Left lung (tissue), 10 donors: ENCODE measurements around the gene TPBG. TPM values are rescaled to one million over a fixed set of nuclear protein-coding genes. Genes with fewer than 3 reads are reported as not detected.

Experiments
- ATAC-seq: fragments of 200-7000 bp; cut with Tn5 transposase; one replicate; pipeline ENCODE4 v1.9.1; 2020; ENCODE audit warnings: moderate library complexity
- DNase-seq, 4 donors: peaks; one replicate each; pipeline ENCODE4 v3.0.0-alpha.2; 2013 to 2020
- H3K27ac ChIP-seq, 2 donors: fragments of 200-600 bp; sonication (generic) in 1 of 2; one replicate each; pipeline versions ENCODE4 v1.5.0 to v1.8.0; 2020 to 2021
- H3K27me3 ChIP-seq, 2 donors: fragments of 200-600 bp; sonication (generic) in 1 of 2; one replicate each; pipeline versions ENCODE4 v1.5.0 to v1.8.0; 2020 to 2021
- H3K36me3 ChIP-seq, 2 donors: fragments of 200-600 bp; sonication (generic) in 1 of 2; one replicate each; pipeline versions ENCODE4 v1.5.0 to v1.8.0; 2020 to 2021
- H3K4me1 ChIP-seq, 2 donors: fragments of 200-600 bp; one replicate each; pipeline ENCODE4 v1.8.0; 2021
- H3K4me3 ChIP-seq, 2 donors: fragments of 200-600 bp; sonication (generic) in 1 of 2; one replicate each; pipeline versions ENCODE4 v1.5.0 to v1.8.0; 2020 to 2021; ENCODE audit warnings: mild to moderate bottlenecking in 1 of 2
- H3K9me3 ChIP-seq, 2 donors: fragments of 200-600 bp; sonication (generic) in 1 of 2; one replicate each; pipeline versions ENCODE4 v1.5.0 to v1.8.0; 2020 to 2021
- CTCF ChIP-seq, 2 donors: fragments of 200-600 bp; sonication (generic) in 1 of 2; IDR thresholded peaks; one replicate each; pipeline versions ENCODE4 v1.5.0 to v1.8.0; 2021; ENCODE audit warnings: antibody characterized with exemption in 2 of 2
- intact Hi-C, 2 donors: fragments of 100-400 bp; cut with DNase I; formaldehyde crosslinking; loops; one replicate each; pipeline versions ENCODE4 v1.11.2 to v1.14.2; 2022
- polyA plus RNA-seq, 6 donors: library from polyadenylated mRNA; unstranded; fragments of 120-200 nt; gene quantifications; one replicate each; pipeline ENCODE4 v1.2.1, GENCODE V29; 2013; ENCODE audit not compliant: insufficient read length in 6 of 6
- total RNA-seq, 2 donors: library from RNA; stranded (reverse); fragmentation: NEBNext Ultra II Directional; extraction: Animal tissue kit (Norgen Biotek cat#: 25700); gene quantifications; one replicate each; pipeline ENCODE4 v1.2.1, GENCODE V29; 2021
- donor health status: DM: no; HTN: yes; CAD: no.
- donor health status: DM: no; HTN: no; CAD: no.

TPBG gene
- total and polyA plus RNA-seq, 8 donors = 5.1 to 19.3 (median 6.9) TPM

DNA sequence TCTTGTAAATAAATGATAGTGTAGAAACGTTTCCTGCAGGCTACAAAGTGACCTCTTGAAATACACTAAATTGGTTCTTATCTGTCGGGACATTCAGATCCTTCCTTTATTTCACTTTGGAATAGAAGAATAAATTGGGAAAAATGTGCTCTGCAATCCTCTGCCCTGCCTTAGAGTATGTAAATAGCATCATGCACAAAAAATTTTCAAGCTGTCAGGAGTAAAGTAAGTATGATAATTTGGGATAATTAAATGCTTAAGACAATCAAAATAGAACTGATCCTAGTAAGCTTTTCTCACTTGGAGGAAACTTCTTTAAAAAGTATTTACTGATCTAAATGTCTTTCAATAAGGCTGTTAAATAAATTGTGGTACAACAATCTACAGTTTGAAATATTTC lies 3.1 kb upstream of the TPBG start:
- H3K9me3 ChIP-seq = no peaks in the 10 kb centered on the region
- H3K27ac ChIP-seq = no peak overlapping the region
- DNase-seq = no peak
- ATAC-seq = no peak
- intact Hi-C loops = no loop called here
- peaks cover 0 to 20% of the 10 kb centered on the region in 2 donors for H3K4me1 ChIP-seq
- no peaks in the 10 kb centered on the region for H3K36me3 ChIP-seq
- H3K4me3 ChIP-seq = no peak overlapping the region
- TF ChIP-seq CTCF (IDR thresholded peaks at IDR 0.05) = no peak
- peaks cover 7 to 63% of the 10 kb centered on the region in 2 donors for H3K27me3 ChIP-seq

- intact Hi-C loops = no loop called here
- Histone ChIP-seq H3K27me3 (peaks cover 7 to 74% of the 10 kb centered on the region in 2 donors), H3K9me3 (no peaks in the 10 kb centered on the region), H3K27ac (no peak overlapping the region), H3K4me1 (peaks cover 0 to 20% of the 10 kb centered on the region in 2 donors), H3K36me3 (no peaks in the 10 kb centered on the region), H3K4me3 (no peak overlapping the region)
- no peak for ATAC-seq
- no peak for DNase-seq
- TF ChIP-seq CTCF (IDR thresholded peaks at IDR 0.05) = no peak
These were observed 2.0 kb upstream of the TPBG start for GRCh38 chr6:82361631-82362030.

DNA sequence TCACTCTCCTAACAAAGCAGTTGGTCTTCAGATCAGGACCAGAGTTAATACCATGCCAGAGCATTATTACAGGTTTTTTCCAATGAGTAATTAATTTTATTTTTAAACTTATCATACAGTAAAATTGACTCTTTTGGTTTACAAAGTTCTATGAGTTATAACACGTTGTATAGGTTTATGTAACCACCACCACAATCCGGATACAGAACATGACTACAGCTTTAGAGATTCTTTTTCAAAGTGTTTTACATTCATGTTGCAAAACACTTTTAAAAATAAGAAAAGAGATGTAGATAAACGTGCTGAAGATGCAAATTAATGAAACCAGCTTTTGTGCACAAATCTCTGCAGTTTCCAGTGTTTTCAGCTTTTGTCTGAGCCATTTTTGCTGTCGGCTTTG lies 1.5 kb upstream of the TPBG start:
- H3K27ac ChIP-seq = no peak overlapping the region
- H3K4me1 ChIP-seq = peaks cover 0 to 20% of the 10 kb centered on the region in 2 donors
- no peaks in the 10 kb centered on the region for H3K9me3 ChIP-seq
- H3K27me3 ChIP-seq = peaks cover 7 to 76% of the 10 kb centered on the region in 2 donors
- no peak for DNase-seq
- no peak for ATAC-seq
- intact Hi-C loops = no loop called here
- H3K4me3 ChIP-seq = no peak overlapping the region
- TF ChIP-seq CTCF (IDR thresholded peaks at IDR 0.05) = no peak
- H3K36me3 ChIP-seq = no peaks in the 10 kb centered on the region

DNA sequence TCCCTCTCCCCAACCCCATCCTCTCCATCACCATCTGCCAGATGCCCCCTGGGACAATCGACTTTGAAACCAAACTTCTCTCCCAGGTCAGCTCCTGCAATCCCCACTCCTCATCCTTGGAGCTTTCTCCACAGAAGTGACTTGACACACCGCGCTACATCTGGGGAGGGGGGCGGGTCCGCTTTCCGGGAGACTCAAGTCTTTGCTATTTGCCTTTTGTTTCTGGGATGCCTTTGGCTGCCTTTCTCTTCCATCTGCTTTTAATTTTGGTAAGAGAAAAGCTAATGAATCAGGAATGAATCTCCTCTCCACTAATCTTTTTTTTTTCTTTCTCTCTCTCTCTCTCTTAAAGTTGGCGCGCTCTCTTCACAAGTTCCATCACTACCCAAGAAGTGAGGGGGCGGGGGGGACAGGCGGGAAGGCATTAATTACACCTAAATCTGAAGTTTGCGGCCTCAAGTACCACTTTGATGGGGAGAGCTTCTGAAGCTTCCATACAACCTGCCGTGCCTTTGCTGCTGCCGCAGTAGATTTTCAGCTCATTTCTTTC lies 664 bp upstream of the TPBG start:
- H3K36me3 ChIP-seq = no peaks in the 10 kb centered on the region
- no peaks in the 10 kb centered on the region for H3K9me3 ChIP-seq
- no peak for TF ChIP-seq CTCF (IDR thresholded peaks at IDR 0.05)
- peaks cover 0 to 20% of the 10 kb centered on the region in 2 donors for H3K4me1 ChIP-seq
- peak overlapping the region; percentile 60 to 81 for H3K27ac ChIP-seq
- H3K27me3 ChIP-seq = peaks cover 7 to 76% of the 10 kb centered on the region in 2 donors
- ATAC-seq (no peak), DNase-seq (no peak)
- peak overlapping the region; percentile 58 to 63 for H3K4me3 ChIP-seq
- intact Hi-C loops = no loop called here

- H3K4me1 ChIP-seq = peaks cover 0 to 20% of the 10 kb centered on the region in 2 donors
- DNase-seq (peak; percentile 32 to 87 (median 41)), ATAC-seq (peak; percentile 87)
- intact Hi-C loops = no loop called here
- H3K27me3 ChIP-seq = peaks cover 7 to 75% of the 10 kb centered on the region in 2 donors
- no peak for TF ChIP-seq CTCF (IDR thresholded peaks at IDR 0.05)
- H3K4me3 ChIP-seq = peak overlapping the region; percentile 58 to 63
- H3K9me3 ChIP-seq = no peaks in the 10 kb centered on the region
- peak overlapping the region; percentile 60 to 81 for H3K27ac ChIP-seq
- no peaks in the 10 kb centered on the region for H3K36me3 ChIP-seq
These were observed 734 bp downstream of the TPBG start for GRCh38 chr6:82364087-82365015.
